GM19351 (cell line): ENCODE results near the gene E2F6.

Experiments used
- ATAC-seq: cut with Tn5 transposase; IDR thresholded peaks from one replicate; pipeline ENCODE4 v1.9.1; 2021; ENCODE audit warnings: mild to moderate bottlenecking, moderate library complexity; ENCODE audit not compliant: unreplicated experiment

E2F6 gene

DNA sequence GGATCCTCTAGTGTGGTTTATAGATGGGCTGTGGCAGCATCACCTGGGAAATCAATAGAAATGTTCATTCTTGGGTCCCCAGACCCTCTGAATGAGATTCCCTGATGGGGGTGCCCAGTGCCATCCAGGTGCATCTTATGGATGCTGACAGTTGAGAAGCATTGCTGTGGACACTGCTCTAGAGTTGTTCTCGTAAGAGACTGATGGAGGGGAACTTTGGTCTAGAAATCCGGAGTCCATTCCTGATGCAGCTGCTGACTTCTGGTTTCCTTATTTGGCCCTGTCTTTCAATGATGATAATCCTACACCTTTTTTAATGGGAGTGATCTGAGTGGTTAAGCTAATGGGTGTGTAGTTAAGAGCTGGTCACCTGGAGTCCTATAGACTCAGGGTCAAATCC lies 28.3 kb upstream of the E2F6 start:
- no peak for ATAC-seq

DNA sequence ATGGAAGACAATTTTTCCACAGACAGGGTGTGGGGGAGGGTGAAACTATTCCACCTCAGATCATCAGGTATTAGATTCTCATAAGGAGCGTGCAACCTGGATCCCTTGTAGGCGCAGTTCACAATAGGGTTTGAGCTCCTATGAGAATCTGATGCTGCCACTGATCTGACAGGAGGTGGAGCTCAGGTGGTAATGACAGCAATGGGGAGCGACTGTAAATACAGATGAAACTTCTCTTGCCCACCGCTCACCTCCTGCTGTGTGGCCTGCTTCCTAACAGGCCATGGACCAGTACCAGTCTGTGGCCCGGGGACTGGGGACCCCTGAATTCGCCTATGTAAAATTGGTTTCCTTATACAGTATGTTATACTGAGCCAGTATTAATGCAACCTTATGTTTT lies 27.3 kb upstream of the E2F6 start:
- ATAC-seq, result no peak

DNA sequence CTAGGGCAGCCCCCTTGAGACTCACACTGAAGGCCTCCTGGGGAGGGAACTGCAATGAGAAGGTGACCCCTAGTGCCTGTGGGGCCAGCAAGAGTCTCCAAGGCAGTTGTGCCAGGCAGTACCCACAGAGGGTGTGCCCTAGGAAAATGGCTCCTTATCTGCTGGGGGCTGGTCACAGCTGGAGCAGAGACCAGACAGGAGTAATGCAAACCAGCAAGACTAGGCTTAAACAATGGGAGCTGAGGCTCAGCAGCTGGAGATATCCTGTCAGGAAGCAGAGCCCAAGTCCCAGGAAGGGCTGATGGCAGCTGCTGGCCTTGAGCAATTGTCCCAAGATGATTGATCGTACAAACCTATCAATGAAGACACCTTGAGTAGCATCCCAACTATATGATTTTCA lies 26.8 kb upstream of the E2F6 start:
- no peak for ATAC-seq

DNA sequence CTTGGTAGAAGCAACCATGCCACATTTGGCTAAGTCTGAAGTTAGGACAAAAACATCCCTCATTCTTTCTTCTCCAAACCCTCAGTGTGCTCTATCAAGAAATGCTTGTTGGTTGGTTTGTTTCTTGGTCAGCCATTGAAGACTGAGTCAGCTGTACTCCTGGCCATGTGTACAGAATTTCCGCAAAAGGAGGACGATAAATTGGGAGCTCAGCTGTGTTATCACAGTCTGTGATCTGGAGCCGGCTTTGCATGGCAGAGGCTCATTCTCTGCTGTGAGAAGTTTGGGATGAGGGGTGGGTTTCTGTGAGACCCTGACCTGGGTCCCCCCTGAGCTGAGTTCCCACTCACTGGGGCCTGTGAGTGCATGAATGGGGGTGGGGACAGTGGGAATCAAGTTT lies 26.3 kb upstream of the E2F6 start:
- ATAC-seq, result no peak

DNA sequence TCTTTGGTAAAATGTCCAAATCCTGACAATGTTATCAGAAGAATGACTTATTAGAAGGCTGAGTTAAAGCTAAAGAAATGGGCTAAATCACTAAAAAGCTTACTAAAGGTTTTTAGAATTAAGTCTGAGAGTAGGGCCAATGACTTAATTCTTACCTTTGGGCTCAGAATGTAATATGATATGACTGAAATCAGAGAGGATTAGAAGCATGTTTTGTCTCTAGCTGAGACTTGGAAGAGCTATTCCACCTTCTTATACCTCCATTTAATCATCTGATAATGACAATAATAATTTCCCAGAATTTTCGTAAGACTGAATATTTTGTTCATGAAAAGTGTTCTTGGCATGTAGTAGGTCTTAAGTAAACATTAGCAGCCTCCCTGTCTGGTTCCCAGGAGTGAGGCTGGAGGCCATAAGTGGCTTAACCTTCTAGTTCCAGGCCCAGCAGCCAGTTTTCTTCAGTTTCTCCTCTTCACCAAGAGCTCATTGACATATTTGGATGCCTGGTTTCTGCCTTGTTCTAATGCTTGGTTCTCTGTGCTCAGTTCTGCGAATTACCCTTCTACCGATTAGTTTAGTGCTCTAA lies 25.5 kb upstream of the E2F6 start:
- ATAC-seq, result no peak

DNA sequence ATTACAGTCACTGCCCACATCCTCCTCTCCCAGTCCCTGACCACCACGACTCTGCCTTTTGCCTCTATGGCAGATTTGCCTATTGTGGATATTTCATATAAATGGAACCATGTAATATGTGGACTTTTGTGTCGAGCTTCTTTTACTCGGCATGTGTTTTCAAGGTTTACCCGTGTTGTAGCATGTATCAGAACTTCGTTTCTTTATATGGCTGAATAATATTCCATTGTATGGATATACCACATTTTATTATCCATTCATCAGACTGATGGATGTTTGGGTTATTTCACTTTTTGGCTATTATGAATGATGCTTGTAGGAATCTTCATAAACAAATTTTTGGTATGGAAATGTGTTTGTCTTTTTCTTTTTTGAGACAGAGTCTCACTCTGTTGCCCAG lies 24.2 kb upstream of the E2F6 start:
- ATAC-seq, result no peak

DNA sequence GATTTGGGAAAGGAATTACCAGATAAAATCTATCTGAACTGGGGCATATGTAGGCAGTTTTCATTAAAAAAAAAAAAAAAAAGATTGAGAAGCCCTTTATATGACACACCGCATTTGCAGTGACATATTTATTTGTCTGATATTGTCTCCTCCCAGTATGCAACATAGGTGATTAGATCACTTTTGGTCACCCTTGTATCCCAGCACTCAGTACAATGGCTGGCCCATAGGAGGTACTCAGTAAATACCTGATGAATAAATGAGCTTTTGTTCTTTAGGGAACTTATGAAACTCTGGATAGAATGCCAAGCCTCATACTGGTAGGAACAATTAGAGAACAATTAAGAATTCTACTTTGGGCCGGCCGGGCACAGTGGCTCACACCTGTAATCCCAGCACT lies 22.8 kb upstream of the E2F6 start:
- ATAC-seq, result no peak

DNA sequence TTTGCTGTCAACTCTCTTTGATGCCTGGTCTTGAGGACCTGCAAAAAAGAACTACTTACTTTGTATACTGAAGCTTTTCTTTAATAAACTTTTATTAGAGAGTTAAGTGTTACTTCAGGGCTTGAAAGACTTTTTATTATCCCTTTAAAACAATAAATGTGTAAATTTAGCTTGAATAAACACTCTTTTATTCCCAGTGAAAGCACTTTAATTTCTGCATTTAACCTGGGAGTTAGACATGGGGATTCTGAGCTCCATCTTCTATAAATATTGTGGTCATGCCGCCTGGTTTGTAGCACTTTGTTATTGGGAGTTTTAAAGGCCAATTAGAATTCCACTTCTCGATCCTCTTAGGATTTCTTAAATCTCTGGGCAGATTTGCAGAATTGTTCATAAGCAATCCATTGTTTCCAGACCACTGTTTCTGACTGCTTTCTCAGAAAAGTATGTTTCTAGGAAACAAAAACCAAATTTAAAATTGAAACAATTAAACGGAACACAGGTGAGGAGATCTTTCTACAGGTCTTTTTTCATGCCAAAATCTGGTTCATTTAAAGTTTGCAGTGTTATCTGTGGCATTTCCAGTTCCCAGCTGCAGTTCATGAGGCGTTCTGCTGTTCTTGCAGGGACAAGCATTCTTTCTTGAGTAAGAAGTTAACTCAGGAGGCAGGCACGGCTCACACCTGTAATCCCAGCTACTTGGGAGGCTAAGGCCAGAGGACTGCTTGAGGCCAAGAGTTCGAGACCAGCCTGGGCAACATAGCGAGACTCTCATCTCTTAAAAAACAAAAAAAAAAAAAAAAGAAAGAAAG lies 18.1 kb upstream of the E2F6 start:
- ATAC-seq, result no peak

DNA sequence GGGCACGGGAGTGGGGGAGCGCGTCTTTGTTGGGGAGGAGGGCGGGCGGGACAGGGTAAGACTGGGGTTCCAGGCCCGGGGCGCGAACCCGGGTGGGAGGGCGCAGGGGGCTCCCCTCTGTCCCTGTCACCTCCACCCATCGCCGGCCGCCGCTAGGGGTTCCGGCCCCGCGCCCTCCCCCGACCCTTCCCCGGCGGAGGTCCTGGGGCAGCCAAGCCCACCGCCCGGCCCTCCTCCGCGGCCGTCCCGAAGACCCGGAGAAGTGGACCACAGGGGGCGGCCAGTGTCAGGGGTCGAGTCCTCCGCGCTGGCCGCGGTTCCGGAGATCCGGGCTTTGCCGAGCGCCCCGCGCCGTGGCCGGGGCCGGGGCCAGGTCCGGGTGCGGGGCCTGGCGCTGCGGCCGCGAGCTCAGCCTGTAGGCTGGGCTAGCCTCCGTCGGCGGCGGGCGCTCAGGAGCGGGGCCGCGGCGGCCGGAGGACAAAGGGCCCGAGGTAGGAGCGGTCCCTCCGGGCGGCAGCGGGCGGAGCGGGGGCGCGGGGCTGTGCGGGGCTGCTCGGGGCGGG lies 16.6 kb upstream of the E2F6 start:
- ATAC-seq, result no peak

DNA sequence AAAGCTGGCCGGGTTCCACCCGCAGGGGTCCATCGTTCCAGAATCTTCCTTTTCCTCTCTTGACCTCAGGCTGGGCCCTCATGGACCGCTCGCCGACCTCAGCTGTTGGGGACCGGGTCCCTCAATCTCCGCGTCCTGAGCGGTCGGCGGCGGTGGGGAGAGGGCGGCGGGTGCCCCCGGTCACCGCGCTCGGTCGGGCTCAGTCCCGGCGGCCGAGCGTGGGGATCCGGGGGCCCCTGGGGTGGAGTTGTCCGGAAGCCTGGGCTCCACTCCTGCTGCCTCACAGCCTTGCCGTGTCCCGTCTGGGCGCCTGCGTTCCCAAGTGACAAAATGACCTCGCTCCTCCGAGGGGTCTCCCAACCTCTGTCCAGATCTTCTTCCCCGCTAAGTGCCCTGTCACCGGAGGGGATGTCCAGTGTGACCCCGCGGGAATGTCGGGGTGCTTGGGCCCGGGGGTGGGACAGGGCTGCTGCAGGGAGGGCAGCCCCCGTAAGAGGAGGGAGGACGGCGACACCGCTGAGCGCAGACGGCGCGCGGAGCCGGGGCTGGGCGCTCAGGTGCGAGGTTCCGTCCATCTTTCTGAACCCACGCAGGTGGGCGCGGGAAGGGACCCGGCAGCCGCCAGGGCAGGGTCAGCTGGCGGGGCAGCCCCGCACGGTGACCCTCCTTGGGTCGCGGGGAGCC lies 16.0 kb upstream of the E2F6 start:
- no peak for ATAC-seq

DNA sequence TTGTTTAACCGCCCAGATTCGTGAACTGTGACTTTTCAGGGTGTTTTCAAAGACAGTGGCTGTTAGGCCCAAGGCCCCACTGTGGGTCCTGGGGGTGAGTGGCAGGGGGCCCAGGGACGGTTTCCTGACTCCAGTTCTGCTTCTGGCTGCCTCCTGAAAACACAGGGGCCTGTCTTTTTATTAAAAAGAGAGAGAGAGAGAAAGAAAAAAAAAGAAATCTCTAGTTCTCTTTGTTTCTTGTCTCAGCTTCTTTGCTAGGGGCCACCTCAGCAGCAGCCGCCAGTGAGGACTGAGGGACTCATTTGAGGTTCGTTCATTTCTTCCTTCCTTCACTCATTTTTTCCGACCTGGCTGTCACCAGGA lies 15.4 kb upstream of the E2F6 start:
- ATAC-seq, result no peak

DNA sequence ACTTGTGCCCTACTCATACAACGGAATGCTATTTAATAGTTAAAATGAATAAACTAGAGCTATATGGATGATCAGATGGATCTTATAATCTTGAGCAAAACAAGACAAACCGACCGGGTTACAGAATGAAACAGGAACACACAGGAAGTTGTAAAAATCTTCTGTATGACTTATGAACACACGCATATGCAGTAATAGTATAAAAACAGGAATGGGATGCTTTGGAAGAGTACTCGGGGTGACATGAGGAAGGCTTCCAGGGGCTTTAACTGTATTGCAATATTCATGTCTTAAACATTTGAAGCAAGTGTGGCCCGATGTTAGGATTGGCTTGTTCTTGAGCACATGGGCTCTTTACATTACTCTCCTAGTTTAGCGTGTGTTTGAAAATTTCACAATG lies 14.9 kb upstream of the E2F6 start:
- no peak for ATAC-seq

DNA sequence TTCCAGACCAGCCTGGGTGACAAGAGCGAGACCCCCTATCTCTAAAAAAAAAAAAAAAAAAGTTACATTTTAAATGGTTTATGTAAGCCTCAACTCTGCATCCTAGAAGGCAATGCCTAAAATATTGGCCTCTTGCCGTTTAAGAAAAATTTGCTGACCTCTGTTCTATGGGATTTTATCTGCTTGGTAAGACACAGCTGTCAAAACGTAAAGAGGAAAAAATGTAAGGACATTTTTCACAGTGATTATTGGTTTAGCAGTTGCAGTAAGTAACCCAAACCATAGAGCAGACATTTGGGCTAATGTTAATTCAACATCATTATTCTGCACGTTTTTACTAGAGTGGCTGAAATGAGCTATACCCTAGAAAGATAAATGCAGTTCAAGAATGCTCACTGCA lies 14.4 kb upstream of the E2F6 start:
- no peak for ATAC-seq

DNA sequence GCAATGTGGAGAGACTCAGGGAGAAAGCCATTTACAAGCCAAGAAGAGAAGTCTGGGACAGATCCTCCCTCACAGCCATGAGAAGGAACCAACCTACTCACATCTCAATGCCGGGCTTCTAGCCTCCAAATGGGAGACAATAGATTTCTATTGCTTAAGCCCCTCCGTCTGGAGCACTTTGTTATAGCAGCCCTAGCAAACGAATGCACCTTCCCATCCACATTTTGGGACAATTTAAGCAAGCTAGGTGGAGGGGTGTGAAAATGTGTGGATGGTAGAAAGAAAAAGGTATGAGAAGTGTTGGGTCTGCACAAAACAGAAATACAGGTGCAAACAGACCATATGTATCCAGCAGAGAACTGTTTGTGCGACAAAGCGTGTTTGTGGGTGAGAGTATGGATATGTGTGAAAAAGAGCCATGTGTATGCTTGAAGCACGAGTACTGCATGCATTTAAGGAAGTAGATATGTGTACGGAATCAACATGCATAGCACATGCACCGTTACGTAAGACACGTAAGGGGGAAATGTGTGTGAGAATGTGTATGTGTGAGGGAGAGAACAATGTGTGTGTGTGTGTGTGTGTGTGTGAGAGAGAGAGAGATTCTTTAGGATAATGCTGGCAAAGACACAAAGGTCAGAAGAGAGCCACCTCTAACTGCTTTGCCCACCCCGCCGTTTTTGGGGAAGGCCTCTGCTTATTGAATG lies 13.1 kb upstream of the E2F6 start:
- no peak for ATAC-seq

DNA sequence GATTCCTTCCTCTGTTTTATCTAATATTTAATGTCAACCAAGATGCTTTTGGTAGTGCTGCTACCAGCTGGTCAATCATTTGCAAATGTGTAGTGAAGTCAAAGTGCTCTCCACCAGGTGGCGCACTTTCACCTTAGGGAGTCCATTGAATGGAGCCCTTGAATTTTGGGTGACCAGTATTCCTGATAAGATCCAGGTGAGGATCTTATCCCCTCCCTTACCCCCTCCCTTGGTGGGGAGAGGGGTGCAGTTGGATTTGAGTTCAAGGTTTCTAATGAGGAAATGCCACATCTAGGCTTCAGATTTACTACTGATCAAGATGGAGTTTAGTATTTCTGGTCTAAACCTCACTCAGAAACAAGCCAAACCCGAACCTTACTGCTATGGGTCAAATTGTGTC lies 12.0 kb upstream of the E2F6 start:
- ATAC-seq, result peak; percentile 74

DNA sequence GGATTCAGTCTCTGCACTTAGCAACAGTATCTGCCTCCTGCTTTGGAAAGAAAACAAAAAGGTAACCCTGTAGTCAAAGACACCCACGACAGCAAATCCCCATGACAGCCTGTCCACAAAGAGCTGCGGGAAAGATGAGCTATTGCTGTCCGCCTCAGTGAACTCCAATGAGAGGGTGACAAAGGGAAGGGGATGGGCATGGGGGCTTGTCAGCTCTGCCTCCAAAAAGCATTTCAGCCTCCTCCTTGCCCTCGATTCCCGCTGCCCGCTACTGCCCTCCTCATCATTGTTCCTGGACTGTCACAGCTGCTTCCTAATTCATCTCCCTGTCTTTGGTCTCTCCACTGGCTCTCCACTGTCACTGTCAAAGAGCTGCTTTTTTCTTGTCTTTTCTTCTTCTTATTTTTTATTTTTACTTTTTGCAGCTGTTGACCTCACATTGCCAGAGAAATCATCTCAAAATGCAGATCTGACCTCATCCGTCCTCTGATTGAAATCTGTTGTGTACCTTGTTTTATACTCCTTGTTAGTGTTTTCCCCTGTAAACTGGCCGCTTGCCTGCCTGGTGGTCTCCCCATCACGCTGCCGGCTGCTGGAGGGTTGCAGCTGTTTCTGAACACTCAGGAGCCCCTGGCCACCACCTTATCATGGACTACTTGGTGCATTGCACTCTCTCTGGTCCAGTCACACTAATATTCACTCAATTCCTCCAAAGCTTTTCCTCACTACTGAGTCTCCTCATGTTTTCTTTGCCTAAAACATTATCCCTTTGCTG lies 7.9 kb upstream of the E2F6 start:
- no peak for ATAC-seq

DNA sequence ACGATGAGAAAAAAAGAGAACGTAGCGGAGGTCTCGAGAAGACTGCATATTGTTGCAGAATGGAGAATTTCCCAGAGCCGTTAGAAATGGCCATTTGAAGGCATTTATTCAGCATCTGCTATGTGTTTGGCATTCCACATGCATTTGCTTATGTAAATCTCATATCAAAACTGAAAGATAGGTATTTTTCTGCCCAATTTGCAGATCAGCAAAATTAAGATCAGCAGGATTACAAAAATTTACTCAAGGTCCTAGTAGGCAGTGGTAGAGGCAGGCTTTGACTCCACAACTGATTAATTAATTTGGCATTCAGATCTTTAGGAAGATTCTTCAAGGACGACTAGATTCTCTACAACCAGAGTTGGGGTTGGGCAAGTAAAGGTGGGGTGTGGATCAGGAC lies 1.8 kb upstream of the E2F6 start:
- no peak for ATAC-seq

DNA sequence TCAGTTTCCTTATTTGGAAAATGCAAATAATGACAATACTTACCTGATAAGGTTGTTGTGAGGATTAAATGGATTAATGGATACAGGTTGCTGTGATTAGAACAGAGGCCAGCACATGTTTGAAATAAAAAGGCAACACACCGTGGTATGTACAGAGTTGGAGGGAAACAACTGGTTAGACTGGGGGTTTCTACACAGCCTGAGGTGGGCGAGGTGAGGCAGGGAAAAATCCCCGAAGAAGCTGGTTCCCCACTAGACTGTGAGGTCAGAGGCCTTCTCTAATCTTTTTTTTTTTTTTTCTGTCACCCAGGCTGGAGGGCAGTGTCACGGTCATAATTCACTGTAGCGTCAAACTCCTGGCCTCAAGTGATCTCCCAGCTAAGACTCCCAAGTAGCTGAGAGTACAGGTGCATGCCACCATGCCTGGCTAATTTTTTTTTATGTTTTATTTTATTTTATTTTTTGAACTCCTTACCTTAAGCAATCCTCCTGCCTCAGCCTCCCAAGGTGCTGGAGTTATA lies 1.2 kb upstream of the E2F6 start:
- no peak for ATAC-seq

DNA sequence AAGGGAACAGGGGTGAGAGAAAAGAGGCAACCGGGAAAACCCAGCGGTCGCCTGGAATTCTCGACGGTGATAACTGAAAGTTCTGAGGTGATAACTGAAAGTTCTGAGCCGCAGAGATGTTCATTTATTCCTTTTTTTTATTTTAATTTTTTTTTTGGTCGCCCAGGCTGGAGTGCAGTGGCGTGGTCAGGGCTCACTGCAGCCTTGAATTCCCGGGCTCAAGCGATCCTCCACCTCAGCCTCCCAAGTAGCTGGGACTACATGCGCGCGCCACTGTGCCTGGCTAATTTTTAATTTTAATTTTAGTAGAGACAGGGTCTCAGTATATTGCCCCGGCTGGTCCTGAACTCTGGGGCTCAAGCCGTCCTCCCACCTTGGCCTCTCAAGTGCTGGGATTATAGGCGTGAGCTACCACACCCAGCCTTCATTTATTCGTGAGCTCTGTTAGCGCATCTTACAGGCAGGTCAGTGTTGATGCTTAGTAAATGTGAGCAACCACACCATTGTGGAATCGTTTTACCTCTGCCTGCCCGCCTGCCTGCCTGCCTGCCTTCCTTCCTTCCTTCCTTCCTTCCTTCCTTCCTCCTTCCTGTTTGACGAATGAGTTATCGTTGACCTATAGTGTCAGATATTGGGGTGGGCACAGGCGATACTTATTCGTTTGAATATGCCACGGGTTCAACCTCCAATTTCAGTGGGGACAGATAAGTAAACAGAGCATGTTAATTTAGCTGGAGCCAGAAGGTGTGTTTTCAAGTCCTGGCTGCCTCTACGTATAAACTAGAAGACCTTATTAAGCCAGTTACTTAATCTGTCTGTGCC lies 557 bp upstream of the E2F6 start:
- peak; percentile 15 for ATAC-seq

DNA sequence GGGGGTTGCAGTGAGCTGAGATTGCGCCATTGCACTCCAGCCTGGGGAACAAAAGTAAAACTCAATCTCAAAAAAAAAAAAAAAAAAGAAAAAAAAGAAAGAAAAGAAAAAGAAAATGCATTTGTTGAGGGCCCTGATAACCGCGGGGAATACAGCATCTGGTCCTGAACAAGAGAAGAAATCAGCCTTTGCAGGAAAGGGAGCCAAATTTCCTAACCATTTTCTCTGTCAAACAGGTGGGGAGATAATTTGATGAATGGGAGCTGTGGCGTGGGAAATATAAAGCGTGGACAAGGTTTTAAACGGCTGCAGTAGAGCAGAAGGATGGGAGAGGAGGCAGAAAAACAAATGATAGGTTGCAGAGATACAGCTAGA lies 864 bp downstream of the E2F6 start:
- ATAC-seq, result no peak
